HCT116 (cell line): ENCODE results near the gene TTC32. TPM values are rescaled to one million over a fixed set of nuclear protein-coding genes. Genes with fewer than 3 reads are reported as not detected.

Experiments used
- ATAC-seq: fragments of 200-7000 bp; cut with Tn5 transposase; 2 replicates; pipeline ENCODE4 v1.9.1; 2020; ENCODE audit warnings: mild to moderate bottlenecking, moderate library complexity
- BruUV-seq: library from RNA; stranded (reverse); fragments of 400-500 nt; replicated peaks from 2 replicates; lab custom pipeline; 2021; lab: Mats Ljungman, UMichigan
- CTCF ChIA-PET: fragments of 300-600 bp; sonication (Branson Sonifier 250); formaldehyde crosslinking; loops from one replicate; lab custom pipeline; 2021; ENCODE audit warnings: antibody characterized with exemption; lab: Charles Lee
- POLR2A ChIA-PET: fragments of 300-600, 350-600 bp; sonication (Branson Sonifier 250); formaldehyde crosslinking; loops from one replicate; lab custom pipeline; 2021; ENCODE audit warnings: antibody characterized with exemption; lab: Charles Lee
- RAD21 ChIA-PET, 2 experiments: fragments of 300-600 bp; sonication (Branson Sonifier 250); formaldehyde crosslinking; loops; one replicate each; lab custom pipeline; 2023; ENCODE audit warnings: low total read pairs in 2 of 2; ENCODE audit not compliant: uncharacterized antibody in 2 of 2, unreplicated experiment in 2 of 2, low non-redundant PET in 1 of 2; lab: Charles Lee
- DNase-seq: peaks from one replicate; pipeline ENCODE4 v3.0.0-alpha.2; 2010; ENCODE audit warnings: low read depth, low spot score
- H2AFZ ChIP-seq: fragments of 200-600 bp; shearing (Covaris generic), sonication (generic); 2 replicates; pipeline ENCODE4 v1.6.1; 2017; ENCODE audit warnings: low read depth, mixed run types, mixed read lengths, antibody characterized with exemption, low read length; ENCODE audit not compliant: poor library complexity, severe bottlenecking
- H3K27ac ChIP-seq: 2 replicates; pipeline ENCODE4 v1.5.1; 2012; ENCODE audit warnings: low read depth, low read length
- H3K27me3 ChIP-seq: fragments of 200-600 bp; sonication (generic); 2 replicates; pipeline ENCODE4 v1.6.1; 2016; ENCODE audit warnings: mixed run types, low read length, mixed read lengths; ENCODE audit not compliant: insufficient read depth
- H3K36me3 ChIP-seq, 2 experiments: fragments of 200-500 bp in 1 of 2; fragments of 200-600 bp in 1 of 2; sonication (Bioruptor generic) in 1 of 2; sonication (generic) in 1 of 2; 2 replicates each; pipeline versions ENCODE4 v1.5.1 to v1.6.1; 2014 to 2016; ENCODE audit warnings: low read length in 2 of 2, inconsistent platforms in 1 of 2, mixed read lengths in 1 of 2, mixed run types in 1 of 2; ENCODE audit not compliant: insufficient read depth in 2 of 2, control insufficient read depth in 1 of 2
- H3K4me1 ChIP-seq, 2 experiments: fragments of 200-600 bp in 1 of 2; sonication (generic) in 1 of 2; 2 replicates each; pipeline versions ENCODE4 v1.5.1 to v1.6.1; 2012 to 2017; ENCODE audit warnings: low read length in 2 of 2, inconsistent platforms in 1 of 2, mild to moderate bottlenecking in 1 of 2, mixed read lengths in 1 of 2, mixed run types in 1 of 2, moderate library complexity in 1 of 2; ENCODE audit not compliant: insufficient read depth in 2 of 2, control insufficient read depth in 1 of 2
- H3K4me2 ChIP-seq: fragments of 200-600 bp; sonication (generic); 2 replicates; pipeline ENCODE4 v1.6.1; 2017; ENCODE audit warnings: mixed run types, low read length, mixed read lengths
- H3K4me3 ChIP-seq, 2 experiments: fragments of 200-600 bp in 1 of 2; sonication (generic) in 1 of 2; replicated peaks in 1 of 2; 2 replicates each; pipeline ENCODE4 v1.5.1; 2011 to 2016; ENCODE audit warnings: low read length in 2 of 2, control low read depth in 1 of 2, low read depth in 1 of 2, mild to moderate bottlenecking in 1 of 2, mixed read lengths in 1 of 2, mixed run types in 1 of 2
- H3K79me2 ChIP-seq: fragments of 200-600 bp; sonication (generic); 2 replicates; pipeline ENCODE4 v1.6.1; 2017; ENCODE audit warnings: mild to moderate bottlenecking, mixed run types, low read length, moderate library complexity, mixed read lengths; ENCODE audit not compliant: insufficient read depth
- H3K9ac ChIP-seq: fragments of 200-600 bp; sonication (generic); 2 replicates; pipeline ENCODE4 v1.6.1; 2016; ENCODE audit warnings: low read length, mixed read lengths
- H3K9me2 ChIP-seq: fragments of 200-600 bp; sonication (generic), shearing (Covaris generic); 2 replicates; pipeline ENCODE4 v1.6.1; 2017; ENCODE audit warnings: mixed run types, mild to moderate bottlenecking, moderate library complexity; ENCODE audit not compliant: insufficient read depth
- H3K9me3 ChIP-seq, 2 experiments: fragments of 200-500 bp in 1 of 2; fragments of 200-600 bp in 1 of 2; sonication (Bioruptor generic) in 1 of 2; sonication (generic) in 1 of 2; 2 replicates each; pipeline ENCODE4 v1.6.1; 2014 to 2017; ENCODE audit warnings: low read length in 2 of 2, mixed read lengths in 2 of 2, inconsistent platforms in 1 of 2, low read depth in 1 of 2, mild to moderate bottlenecking in 1 of 2, mixed run types in 1 of 2, moderate library complexity in 1 of 2; ENCODE audit not compliant: control insufficient read depth in 1 of 2, insufficient read depth in 1 of 2
- H4K20me1 ChIP-seq: fragments of 200-600 bp; sonication (generic), shearing (Covaris generic); 2 replicates; pipeline ENCODE4 v1.6.1; 2017; ENCODE audit warnings: mixed run types, mild to moderate bottlenecking, moderate library complexity; ENCODE audit not compliant: insufficient read depth
- CBX3 ChIP-seq: IDR thresholded peaks from 2 replicates; pipeline ENCODE4 v1.6.1; 2012; ENCODE audit warnings: low read depth
- CEBPB ChIP-seq: IDR thresholded peaks from 2 replicates; pipeline ENCODE4 v1.6.1; 2012; ENCODE audit warnings: low read depth
- ELF1 ChIP-seq: IDR thresholded peaks from 2 replicates; pipeline ENCODE4 v1.6.1; 2012; ENCODE audit warnings: low read depth, borderline replicate concordance
- EZH2 ChIP-seq: fragments of 200-600 bp; sonication (generic); IDR thresholded peaks from 2 replicates; pipeline ENCODE4 v1.6.1; 2017; ENCODE audit warnings: antibody characterized with exemption, mixed run types
- EZH2phosphoT487 ChIP-seq: fragments of 200-600 bp; IDR thresholded peaks from 2 replicates; pipeline ENCODE4 v1.6.1; 2018; ENCODE audit warnings: antibody characterized with exemption, borderline replicate concordance
- FOSL1 ChIP-seq: IDR thresholded peaks from 2 replicates; pipeline ENCODE4 v1.6.1; 2012; ENCODE audit warnings: low read depth
- JUND ChIP-seq: IDR thresholded peaks from 2 replicates; pipeline ENCODE4 v1.6.1; 2012
- POLR2AphosphoS5 ChIP-seq: IDR thresholded peaks from 2 replicates; pipeline ENCODE4 v1.6.1; 2011; ENCODE audit warnings: mild to moderate bottlenecking, low read depth, low read length, moderate library complexity
- RAD21 ChIP-seq: IDR thresholded peaks from 2 replicates; pipeline ENCODE4 v1.6.1; 2012; ENCODE audit warnings: low read depth, mild to moderate bottlenecking
- SIN3A ChIP-seq: IDR thresholded peaks from 2 replicates; pipeline ENCODE4 v1.6.1; 2012; ENCODE audit warnings: low read depth
- SP1 ChIP-seq: IDR thresholded peaks from 2 replicates; pipeline ENCODE4 v1.6.1; 2012; ENCODE audit warnings: low read depth
- SRF ChIP-seq: IDR thresholded peaks from 2 replicates; pipeline ENCODE4 v1.6.1; 2012; ENCODE audit warnings: low read depth
- TCF7L2 ChIP-seq: IDR thresholded peaks from 2 replicates; pipeline ENCODE4 v1.7.0; 2011; ENCODE audit warnings: borderline replicate concordance, inconsistent platforms; ENCODE audit not compliant: insufficient read depth, insufficient read length; ENCODE audit errors: extremely low read depth
- YY1 ChIP-seq: IDR thresholded peaks from 2 replicates; pipeline ENCODE4 v1.6.1; 2011; ENCODE audit warnings: low read length, low read depth, moderate library complexity, mild to moderate bottlenecking; ENCODE audit not compliant: insufficient replicate concordance; ENCODE audit errors: extremely low read depth
- ZFX ChIP-seq: fragments of 450-650 bp; IDR thresholded peaks from 2 replicates; pipeline ENCODE4 v1.6.1; 2017
- ZNF274 ChIP-seq: fragments of 200-500 bp; sonication (Bioruptor generic); IDR thresholded peaks from 2 replicates; pipeline ENCODE4 v1.6.1; 2014; ENCODE audit warnings: mild to moderate bottlenecking, low read depth, low read length, inconsistent platforms
- intact Hi-C: fragments of 100-400 bp; cut with micrococcal nuclease; formaldehyde crosslinking; loops from 2 replicates; pipeline ENCODE4 v1.10.0; 2022
- total RNA-seq: library from RNA; stranded (reverse); gene quantifications from one replicate; pipeline ENCODE4 v1.2.1, GENCODE V29; 2021; ENCODE audit not compliant: unreplicated experiment
- TF ChIP-seq, protein P1 (sequence below): IDR thresholded peaks from 2 replicates; pipeline ENCODE4 v1.6.1; 2011; ENCODE audit warnings: mild to moderate bottlenecking, low read length, moderate library complexity; ENCODE audit not compliant: insufficient replicate concordance; ENCODE audit errors: extremely low read depth
- TF ChIP-seq, protein P2 (sequence below): IDR thresholded peaks from 2 replicates; pipeline ENCODE4 v1.6.1; 2012
- TF ChIP-seq, protein P3 (sequence below): IDR thresholded peaks from 2 replicates; pipeline ENCODE4 v1.6.1; 2012
- TF ChIP-seq, protein P4 (sequence below): IDR thresholded peaks from 2 replicates; pipeline ENCODE4 v1.6.1; 2012; ENCODE audit warnings: low read depth

TTC32 gene
- total RNA-seq, 1 experiment from 2014 or later, result 6.3 TPM

DNA sequence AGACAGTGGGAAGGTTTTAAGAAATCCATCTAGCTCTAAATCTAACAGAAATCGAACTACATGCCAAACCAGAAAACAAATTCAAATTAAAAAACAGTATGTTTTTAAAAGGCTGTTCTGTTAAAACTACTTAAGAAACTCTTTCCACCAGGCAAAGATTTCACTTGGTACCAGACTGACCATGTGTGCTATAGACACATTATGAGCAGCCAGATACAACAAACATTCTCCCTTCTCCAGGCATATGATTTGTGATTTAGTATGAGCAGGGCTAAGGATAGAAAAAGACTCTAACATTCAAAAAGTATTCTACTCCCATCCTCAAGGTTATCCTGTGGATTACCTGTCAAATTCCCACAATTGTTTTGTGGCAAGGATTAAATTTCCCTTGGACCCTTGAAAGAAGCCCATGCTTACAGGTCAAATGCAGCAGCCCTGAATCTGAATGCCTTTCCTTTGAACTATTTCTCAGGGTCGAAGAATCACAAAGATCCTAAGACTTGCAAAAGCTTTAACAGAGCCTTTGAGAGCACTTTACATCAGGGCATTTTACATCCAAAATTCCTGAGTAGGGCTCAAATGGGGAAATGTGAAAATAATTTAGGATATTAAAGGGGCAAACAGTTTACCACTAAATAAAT, 42.5 kb upstream of the TTC32 start (continued):
- TF ChIP-seq, protein P1, sequence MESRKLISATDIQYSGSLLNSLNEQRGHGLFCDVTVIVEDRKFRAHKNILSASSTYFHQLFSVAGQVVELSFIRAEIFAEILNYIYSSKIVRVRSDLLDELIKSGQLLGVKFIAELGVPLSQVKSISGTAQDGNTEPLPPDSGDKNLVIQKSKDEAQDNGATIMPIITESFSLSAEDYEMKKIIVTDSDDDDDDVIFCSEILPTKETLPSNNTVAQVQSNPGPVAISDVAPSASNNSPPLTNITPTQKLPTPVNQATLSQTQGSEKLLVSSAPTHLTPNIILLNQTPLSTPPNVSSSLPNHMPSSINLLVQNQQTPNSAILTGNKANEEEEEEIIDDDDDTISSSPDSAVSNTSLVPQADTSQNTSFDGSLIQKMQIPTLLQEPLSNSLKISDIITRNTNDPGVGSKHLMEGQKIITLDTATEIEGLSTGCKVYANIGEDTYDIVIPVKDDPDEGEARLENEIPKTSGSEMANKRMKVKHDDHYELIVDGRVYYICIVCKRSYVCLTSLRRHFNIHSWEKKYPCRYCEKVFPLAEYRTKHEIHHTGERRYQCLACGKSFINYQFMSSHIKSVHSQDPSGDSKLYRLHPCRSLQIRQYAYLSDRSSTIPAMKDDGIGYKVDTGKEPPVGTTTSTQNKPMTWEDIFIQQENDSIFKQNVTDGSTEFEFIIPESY, result no peak
- TF ChIP-seq EZH2 (no peak), CBX3 (no peak), SP1 (no peak)
- TF ChIP-seq, protein P2, sequence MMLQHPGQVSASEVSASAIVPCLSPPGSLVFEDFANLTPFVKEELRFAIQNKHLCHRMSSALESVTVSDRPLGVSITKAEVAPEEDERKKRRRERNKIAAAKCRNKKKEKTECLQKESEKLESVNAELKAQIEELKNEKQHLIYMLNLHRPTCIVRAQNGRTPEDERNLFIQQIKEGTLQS, result no peak

DNA sequence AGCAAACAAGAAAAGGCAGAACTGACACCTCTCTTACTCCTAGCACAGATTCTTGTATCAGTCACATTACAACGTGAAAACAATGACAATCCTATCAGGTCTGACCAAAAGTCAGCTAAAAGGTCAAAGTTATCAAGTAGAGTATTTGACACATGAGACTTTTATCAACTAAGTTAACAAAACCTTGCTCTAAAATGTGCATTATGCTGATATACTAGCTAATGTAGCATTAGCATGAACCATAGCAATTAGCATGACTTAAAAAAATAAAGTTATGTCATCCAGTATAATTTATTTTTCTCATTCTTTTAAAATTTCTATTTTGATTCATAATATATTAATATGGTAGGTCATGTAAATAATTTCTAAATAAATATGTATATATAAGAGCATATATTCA, 41.4 kb upstream of the TTC32 start:
- no peak overlapping the region for H3K4me2 ChIP-seq
- H4K20me1 ChIP-seq, result peaks cover 2% of the 10 kb centered on the region; the same call in 1 of the 2 replicates
- DNase-seq, result no peak
- no peaks in the 10 kb centered on the region for H3K4me1 ChIP-seq
- no peak overlapping the region for H3K27ac ChIP-seq
- intact Hi-C loops, result no loop called here
- H3K9me3 ChIP-seq, result no peaks in the 10 kb centered on the region
- no peaks in the 10 kb centered on the region for H3K9me2 ChIP-seq
- no peak overlapping the region for H3K4me3 ChIP-seq
- no peak overlapping the region for H2AFZ ChIP-seq
- no peaks in the 10 kb centered on the region for H3K27me3 ChIP-seq
- no TSS peak for BruUV-seq
- POLR2A ChIA-PET, result no interaction called here
- H3K79me2 ChIP-seq, result no peaks in the 10 kb centered on the region
- CTCF ChIA-PET, result interaction anchor here (3.7 kb wide), 1 partner anchor 13 kb away, joined by 17 read pairs; no protein-coding TSS in a partner anchor
- H3K36me3 ChIP-seq, result peaks cover 0 to 8% of the 10 kb centered on the region in 2 experiments; a peak in 1 of 4 replicates
- TF ChIP-seq CEBPB, result no peak
- TF ChIP-seq CBX3, result no peak
- TF ChIP-seq EZH2, result no peak
- TF ChIP-seq JUND, result no peak
- TF ChIP-seq SIN3A, result no peak
- no peak for TF ChIP-seq ZNF274
- TF ChIP-seq SRF, result no peak
- TF ChIP-seq, protein P3, sequence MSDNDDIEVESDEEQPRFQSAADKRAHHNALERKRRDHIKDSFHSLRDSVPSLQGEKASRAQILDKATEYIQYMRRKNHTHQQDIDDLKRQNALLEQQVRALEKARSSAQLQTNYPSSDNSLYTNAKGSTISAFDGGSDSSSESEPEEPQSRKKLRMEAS, result no peak
- TF ChIP-seq, protein P2, result no peak
- TF ChIP-seq, protein P4, sequence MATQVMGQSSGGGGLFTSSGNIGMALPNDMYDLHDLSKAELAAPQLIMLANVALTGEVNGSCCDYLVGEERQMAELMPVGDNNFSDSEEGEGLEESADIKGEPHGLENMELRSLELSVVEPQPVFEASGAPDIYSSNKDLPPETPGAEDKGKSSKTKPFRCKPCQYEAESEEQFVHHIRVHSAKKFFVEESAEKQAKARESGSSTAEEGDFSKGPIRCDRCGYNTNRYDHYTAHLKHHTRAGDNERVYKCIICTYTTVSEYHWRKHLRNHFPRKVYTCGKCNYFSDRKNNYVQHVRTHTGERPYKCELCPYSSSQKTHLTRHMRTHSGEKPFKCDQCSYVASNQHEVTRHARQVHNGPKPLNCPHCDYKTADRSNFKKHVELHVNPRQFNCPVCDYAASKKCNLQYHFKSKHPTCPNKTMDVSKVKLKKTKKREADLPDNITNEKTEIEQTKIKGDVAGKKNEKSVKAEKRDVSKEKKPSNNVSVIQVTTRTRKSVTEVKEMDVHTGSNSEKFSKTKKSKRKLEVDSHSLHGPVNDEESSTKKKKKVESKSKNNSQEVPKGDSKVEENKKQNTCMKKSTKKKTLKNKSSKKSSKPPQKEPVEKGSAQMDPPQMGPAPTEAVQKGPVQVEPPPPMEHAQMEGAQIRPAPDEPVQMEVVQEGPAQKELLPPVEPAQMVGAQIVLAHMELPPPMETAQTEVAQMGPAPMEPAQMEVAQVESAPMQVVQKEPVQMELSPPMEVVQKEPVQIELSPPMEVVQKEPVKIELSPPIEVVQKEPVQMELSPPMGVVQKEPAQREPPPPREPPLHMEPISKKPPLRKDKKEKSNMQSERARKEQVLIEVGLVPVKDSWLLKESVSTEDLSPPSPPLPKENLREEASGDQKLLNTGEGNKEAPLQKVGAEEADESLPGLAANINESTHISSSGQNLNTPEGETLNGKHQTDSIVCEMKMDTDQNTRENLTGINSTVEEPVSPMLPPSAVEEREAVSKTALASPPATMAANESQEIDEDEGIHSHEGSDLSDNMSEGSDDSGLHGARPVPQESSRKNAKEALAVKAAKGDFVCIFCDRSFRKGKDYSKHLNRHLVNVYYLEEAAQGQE, result no peak
- no peak for TF ChIP-seq YY1
- no peak for TF ChIP-seq EZH2phosphoT487
- TF ChIP-seq RAD21, result no peak
- no peak for TF ChIP-seq FOSL1
- no peak for TF ChIP-seq ZFX
- TF ChIP-seq TCF7L2, result no peak
- no peak for TF ChIP-seq ELF1
- no peak for TF ChIP-seq POLR2AphosphoS5
- no peak overlapping the region for H3K9ac ChIP-seq
- RAD21 ChIA-PET, result no interaction called here
- no peak for ATAC-seq
